NT2/D1 (cell line): ENCODE measurements around the gene SMIM35.

ENCODE experiments used
- DNase-seq: peaks from one replicate; pipeline ENCODE4 v3.0.0-alpha.2; 2011; ENCODE audit warnings: low read depth, low spot score
- H3K27me3 ChIP-seq: 2 replicates; pipeline ENCODE4 v1.6.0; 2011; ENCODE audit warnings: mild to moderate bottlenecking; ENCODE audit not compliant: insufficient read length, insufficient read depth
- H3K36me3 ChIP-seq: 2 replicates; pipeline ENCODE4 v1.6.1; 2011; ENCODE audit warnings: mild to moderate bottlenecking, low read length, mixed read lengths; ENCODE audit not compliant: insufficient read depth, insufficient read length
- H3K4me1 ChIP-seq: 2 replicates; pipeline ENCODE4 v1.5.1; 2011; ENCODE audit not compliant: insufficient read depth, insufficient read length
- H3K4me3 ChIP-seq: 2 replicates; pipeline ENCODE4 v1.5.1; 2011; ENCODE audit warnings: low read depth; ENCODE audit not compliant: insufficient read length
- H3K9ac ChIP-seq: 2 replicates; pipeline ENCODE4 v1.6.0; 2011; ENCODE audit warnings: low read depth; ENCODE audit not compliant: insufficient read length
- H3K9me3 ChIP-seq: 2 replicates; pipeline ENCODE4 v1.5.1; 2011; ENCODE audit warnings: mild to moderate bottlenecking, low read length; ENCODE audit not compliant: insufficient read depth
- SUZ12 ChIP-seq: IDR thresholded peaks from 2 replicates; pipeline ENCODE4 v1.6.1; 2011; ENCODE audit not compliant: insufficient read length, insufficient read depth; ENCODE audit errors: extremely low read depth
- YY1 ChIP-seq: IDR thresholded peaks from 2 replicates; pipeline ENCODE4 v1.6.1; 2011; ENCODE audit not compliant: insufficient read length, insufficient read depth
- ZNF274 ChIP-seq: IDR thresholded peaks from 2 replicates; pipeline ENCODE4 v1.6.1; 2011; ENCODE audit warnings: mild to moderate bottlenecking, low read depth, low read length

The SMIM35 gene

DNA sequence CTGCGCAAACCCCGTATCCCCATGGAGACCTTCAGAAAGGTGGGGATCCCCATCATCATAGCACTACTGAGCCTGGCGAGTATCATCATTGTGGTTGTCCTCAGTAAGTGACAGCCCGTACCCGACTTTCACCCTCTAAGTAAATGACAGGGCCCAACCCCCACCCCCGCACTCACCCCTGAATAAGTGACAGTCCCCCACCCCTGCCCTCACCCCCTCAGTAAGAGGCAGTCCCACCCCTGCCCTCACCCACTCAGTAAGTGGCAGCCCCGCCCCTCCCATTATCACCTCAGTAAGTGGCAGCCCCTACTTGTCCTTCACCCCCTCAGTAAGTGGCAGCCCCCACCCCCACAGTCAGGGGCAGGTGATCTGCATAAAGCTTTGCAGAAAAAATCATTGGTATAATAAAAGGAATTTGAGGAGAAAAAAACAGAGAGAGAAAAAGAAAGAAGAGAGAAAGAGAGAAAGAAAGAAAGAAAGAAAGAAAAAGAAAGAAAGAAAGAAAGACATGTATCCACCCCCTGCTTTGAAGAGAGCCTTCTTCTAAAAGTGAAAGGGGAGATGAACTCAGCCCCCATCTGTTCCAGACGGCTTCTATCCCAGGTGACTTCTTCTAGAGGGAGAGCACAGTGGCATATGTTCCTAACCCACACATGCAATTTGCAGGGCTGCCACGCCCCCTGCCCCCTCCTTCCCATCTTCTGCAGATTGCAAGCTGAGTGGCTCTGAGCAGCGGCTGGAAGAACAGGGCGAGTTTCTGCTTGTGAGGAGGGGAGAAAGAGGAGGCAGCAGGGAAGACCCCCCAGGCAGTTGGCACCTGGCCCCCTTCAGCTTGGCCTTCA lies 12.5 kb upstream of the SMIM35 start:
- DNase-seq = no peak
- Histone ChIP-seq H3K4me1 (peaks cover 9% of the 10 kb centered on the region), H3K9ac (no peak overlapping the region), H3K9me3 (no peaks in the 10 kb centered on the region), H3K36me3 (no peaks in the 10 kb centered on the region), H3K27me3 (no peaks in the 10 kb centered on the region), H3K4me3 (no peak overlapping the region)
- TF ChIP-seq SUZ12 (no peak), YY1 (no peak), ZNF274 (no peak)

DNA sequence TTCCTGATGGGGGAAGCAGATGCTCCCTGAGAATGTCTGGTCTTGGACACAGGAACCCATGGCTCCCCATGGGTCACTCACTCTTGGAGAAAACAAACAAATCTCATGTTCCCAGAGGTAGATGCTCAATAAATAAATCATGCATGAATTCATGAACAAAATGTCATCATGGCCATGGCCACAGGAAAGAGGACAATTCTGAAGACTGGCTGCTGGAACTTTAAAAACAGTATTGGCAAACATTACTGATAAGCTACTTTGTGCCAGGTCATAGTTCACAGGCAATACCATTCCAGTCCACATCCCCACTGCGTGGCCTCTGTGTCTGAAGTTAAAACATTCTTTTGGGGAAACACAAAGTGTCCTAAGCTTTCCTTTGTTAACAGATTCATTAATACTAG lies 9.2 kb upstream of the SMIM35 start:
- Histone ChIP-seq H3K36me3 (no peaks in the 10 kb centered on the region), H3K9ac (no peak overlapping the region), H3K27me3 (no peaks in the 10 kb centered on the region), H3K4me1 (peaks cover 9% of the 10 kb centered on the region), H3K4me3 (no peak overlapping the region), H3K9me3 (no peaks in the 10 kb centered on the region)
- DNase-seq = no peak
- no peak for TF ChIP-seq SUZ12
- TF ChIP-seq YY1 = no peak
- TF ChIP-seq ZNF274 = no peak

- H3K9me3 ChIP-seq = no peaks in the 10 kb centered on the region
- H3K4me1 ChIP-seq = peaks cover 11% of the 10 kb centered on the region
- no peaks in the 10 kb centered on the region for H3K27me3 ChIP-seq
- H3K9ac ChIP-seq = no peak overlapping the region
- DNase-seq = no peak
- TF ChIP-seq ZNF274 (no peak), SUZ12 (no peak), YY1 (no peak)
- no peaks in the 10 kb centered on the region for H3K36me3 ChIP-seq
- no peak overlapping the region for H3K4me3 ChIP-seq
Measured at GRCh38 chr11:118095493-118095892, 8.7 kb upstream of the SMIM35 start.

DNA sequence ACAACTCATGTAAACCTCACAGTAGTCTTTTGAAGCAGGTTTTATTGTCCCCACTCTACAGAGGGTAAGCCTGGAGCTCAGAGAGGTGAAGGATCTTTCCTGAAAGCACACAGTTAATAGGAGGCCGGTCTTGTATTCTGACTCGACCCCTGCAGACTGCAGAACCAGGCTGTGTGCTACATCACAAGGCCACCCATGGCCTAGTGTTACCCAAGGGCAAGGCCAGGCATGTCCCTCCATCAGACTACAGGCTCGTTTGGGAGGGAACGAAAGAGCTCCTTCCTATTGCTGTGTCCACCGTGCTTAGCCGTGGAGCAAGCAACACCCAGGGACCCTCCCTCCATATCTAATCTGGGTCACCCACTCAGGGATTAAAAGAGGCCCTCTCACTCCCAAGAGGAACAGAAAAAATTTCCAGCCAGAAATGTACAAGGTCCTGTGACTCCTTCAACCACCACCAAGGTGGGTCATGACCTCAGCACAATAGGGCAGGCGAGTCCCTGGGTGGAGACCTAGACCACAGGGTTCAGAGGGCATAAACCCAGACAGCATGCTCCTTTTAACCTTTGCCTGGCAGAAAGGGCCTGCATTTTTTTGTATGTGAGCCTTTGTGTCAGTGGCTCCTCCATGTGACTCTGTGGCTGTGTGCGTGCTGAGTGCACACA lies 6.3 kb upstream of the SMIM35 start:
- Histone ChIP-seq H3K27me3 (no peaks in the 10 kb centered on the region), H3K9me3 (peaks cover 5% of the 10 kb centered on the region; the same call in 1 of the 2 replicates), H3K36me3 (no peaks in the 10 kb centered on the region), H3K9ac (no peak overlapping the region), H3K4me3 (no peak overlapping the region), H3K4me1 (peaks cover 2% of the 10 kb centered on the region)
- TF ChIP-seq SUZ12 (no peak), YY1 (no peak), ZNF274 (no peak)
- no peak for DNase-seq

GRCh38 chr11:118091690-118092089 lies 4.9 kb upstream of the SMIM35 start:
- Histone ChIP-seq H3K4me3 (no peak overlapping the region), H3K9me3 (peaks cover 18% of the 10 kb centered on the region; the same call in 1 of the 2 replicates), H3K36me3 (no peaks in the 10 kb centered on the region), H3K4me1 (peaks cover 2% of the 10 kb centered on the region), H3K27me3 (no peaks in the 10 kb centered on the region), H3K9ac (no peak overlapping the region)
- DNase-seq = no peak
- TF ChIP-seq YY1 (no peak), ZNF274 (no peak), SUZ12 (no peak)

GRCh38 chr11:118090545-118091162 lies 3.9 kb upstream of the SMIM35 start:
- H3K36me3 ChIP-seq = no peaks in the 10 kb centered on the region
- H3K9ac ChIP-seq = no peak overlapping the region
- no peak overlapping the region for H3K4me3 ChIP-seq
- no peak for TF ChIP-seq ZNF274
- TF ChIP-seq SUZ12 = no peak
- no peak for TF ChIP-seq YY1
- no peaks in the 10 kb centered on the region for H3K27me3 ChIP-seq
- DNase-seq = no peak
- peaks cover 2% of the 10 kb centered on the region for H3K4me1 ChIP-seq
- peaks cover 27% of the 10 kb centered on the region; the same call in 1 of the 2 replicates for H3K9me3 ChIP-seq

- Histone ChIP-seq H3K36me3 (no peaks in the 10 kb centered on the region), H3K27me3 (no peaks in the 10 kb centered on the region), H3K9me3 (peaks cover 27% of the 10 kb centered on the region; the same call in 1 of the 2 replicates), H3K4me1 (peaks cover 2% of the 10 kb centered on the region), H3K9ac (no peak overlapping the region), H3K4me3 (no peak overlapping the region)
- no peak for TF ChIP-seq SUZ12
- TF ChIP-seq YY1 = no peak
- TF ChIP-seq ZNF274 = no peak
- DNase-seq = no peak
Measured at GRCh38 chr11:118088531-118088930, 1.8 kb upstream of the SMIM35 start.
